Panc1 (cell line): ENCODE measurements around the gene RARS2. TPM values are rescaled to one million over a fixed set of nuclear protein-coding genes. Genes with fewer than 3 reads are reported as not detected.

Source experiments
- ATAC-seq: fragments of 200-7000 bp; cut with Tn5 transposase; 2 replicates; pipeline ENCODE4 v1.9.1; 2020; ENCODE audit warnings: mild to moderate bottlenecking, moderate library complexity
- BruUV-seq: library from RNA; stranded (reverse); fragments of 400-500 nt; replicated peaks from 2 replicates; lab custom pipeline; 2021; lab: Mats Ljungman, UMichigan
- CTCF ChIA-PET: fragments of 300-600 bp; sonication (Branson Sonifier 250); formaldehyde crosslinking; loops from one replicate; lab custom pipeline; 2022; ENCODE audit warnings: antibody characterized with exemption; lab: Charles Lee
- POLR2A ChIA-PET: fragments of 300-600 bp; sonication (Branson Sonifier 250); formaldehyde crosslinking; loops from one replicate; lab custom pipeline; 2022; ENCODE audit warnings: antibody characterized with exemption; lab: Charles Lee
- DNase-seq: peaks from one replicate; pipeline ENCODE4 v3.0.0-alpha.2; 2010; ENCODE audit warnings: low read depth, low spot score
- H3K27ac ChIP-seq: 2 replicates; pipeline ENCODE4 v1.5.1; 2011; ENCODE audit warnings: mild to moderate bottlenecking, low read length, inconsistent platforms
- H3K27me3 ChIP-seq: fragments of 200-500 bp; sonication (Bioruptor generic); 2 replicates; pipeline ENCODE4 v1.6.0; 2014; ENCODE audit warnings: low read length, inconsistent platforms; ENCODE audit not compliant: control insufficient read depth, insufficient read depth
- H3K36me3 ChIP-seq: fragments of 200-500 bp; sonication (Bioruptor generic); 2 replicates; pipeline ENCODE4 v1.5.1; 2014; ENCODE audit warnings: inconsistent platforms, mild to moderate bottlenecking, low read length, moderate library complexity; ENCODE audit not compliant: control insufficient read depth, insufficient read depth
- H3K4me1 ChIP-seq: 2 replicates; pipeline ENCODE4 v1.5.1; 2011; ENCODE audit warnings: inconsistent platforms, mild to moderate bottlenecking, low read length, moderate library complexity; ENCODE audit not compliant: control insufficient read depth, insufficient read depth
- H3K4me3 ChIP-seq, 2 experiments: 2 replicates each; pipeline ENCODE4 v1.5.1; 2011 to 2012; ENCODE audit warnings: low read depth in 2 of 2, low read length in 2 of 2, mild to moderate bottlenecking in 2 of 2, inconsistent platforms in 1 of 2, moderate library complexity in 1 of 2
- H3K9me3 ChIP-seq: fragments of 200-500 bp; sonication (Bioruptor generic); 2 replicates; pipeline ENCODE4 v1.5.1; 2014; ENCODE audit warnings: low read depth, mild to moderate bottlenecking, inconsistent platforms, low read length, moderate library complexity; ENCODE audit not compliant: control insufficient read depth, insufficient read depth
- POLR2AphosphoS5 ChIP-seq: IDR thresholded peaks from 2 replicates; pipeline ENCODE4 v1.6.1; 2012; ENCODE audit warnings: mild to moderate bottlenecking, low read depth, low read length, moderate library complexity
- SIN3A ChIP-seq: IDR thresholded peaks from 2 replicates; pipeline ENCODE4 v1.6.1; 2012; ENCODE audit warnings: low read depth, mild to moderate bottlenecking, low read length, moderate library complexity, borderline replicate concordance; ENCODE audit not compliant: insufficient read depth
- TCF7L2 ChIP-seq: IDR thresholded peaks from 2 replicates; pipeline ENCODE4 v1.6.1; 2011; ENCODE audit warnings: mild to moderate bottlenecking, low read depth, low read length, inconsistent platforms
- in situ Hi-C: cut with HindIII; loops from 2 replicates; pipeline ENCODE4 v1.10.0; 2016; ENCODE audit warnings: low sequenced_read_pairs, low pct_unique_long_range_greater_than_20kb
- intact Hi-C: fragments of 100-400 bp; cut with micrococcal nuclease; formaldehyde crosslinking; loops from one replicate; pipeline ENCODE4 v1.10.0; 2022; ENCODE audit not compliant: unreplicated experiment
- total RNA-seq: library from RNA; stranded (reverse); gene quantifications from one replicate; pipeline ENCODE4 v1.2.1, GENCODE V29; 2021; ENCODE audit not compliant: unreplicated experiment
- TF ChIP-seq, protein P1 (sequence below): fragments of 450-650 bp; IDR thresholded peaks from 2 replicates; pipeline ENCODE4 v1.5.1; 2017; ENCODE audit warnings: mild to moderate bottlenecking
- TF ChIP-seq, protein P2 (sequence below), 2 experiments: IDR thresholded peaks; 2 replicates each; pipeline ENCODE4 v1.6.1; 2011 to 2012; ENCODE audit warnings: low read depth in 2 of 2, control low read depth in 1 of 2, low read length in 1 of 2, mild to moderate bottlenecking in 1 of 2, moderate library complexity in 1 of 2; ENCODE audit not compliant: insufficient read depth in 1 of 2

Gene RARS2
- total RNA-seq, 1 experiment from 2014 or later, result 38.3 TPM

GRCh38 chr6:87628881-87629280, 39.1 kb upstream of the RARS2 start:
- Histone ChIP-seq H3K9me3 (no peaks in the 10 kb centered on the region), H3K4me1 (no peaks in the 10 kb centered on the region), H3K36me3 (no peaks in the 10 kb centered on the region), H3K4me3 (no peak overlapping the region), H3K27ac (no peak overlapping the region), H3K27me3 (no peaks in the 10 kb centered on the region)
- no peak for ATAC-seq
- TF ChIP-seq, protein P1, sequence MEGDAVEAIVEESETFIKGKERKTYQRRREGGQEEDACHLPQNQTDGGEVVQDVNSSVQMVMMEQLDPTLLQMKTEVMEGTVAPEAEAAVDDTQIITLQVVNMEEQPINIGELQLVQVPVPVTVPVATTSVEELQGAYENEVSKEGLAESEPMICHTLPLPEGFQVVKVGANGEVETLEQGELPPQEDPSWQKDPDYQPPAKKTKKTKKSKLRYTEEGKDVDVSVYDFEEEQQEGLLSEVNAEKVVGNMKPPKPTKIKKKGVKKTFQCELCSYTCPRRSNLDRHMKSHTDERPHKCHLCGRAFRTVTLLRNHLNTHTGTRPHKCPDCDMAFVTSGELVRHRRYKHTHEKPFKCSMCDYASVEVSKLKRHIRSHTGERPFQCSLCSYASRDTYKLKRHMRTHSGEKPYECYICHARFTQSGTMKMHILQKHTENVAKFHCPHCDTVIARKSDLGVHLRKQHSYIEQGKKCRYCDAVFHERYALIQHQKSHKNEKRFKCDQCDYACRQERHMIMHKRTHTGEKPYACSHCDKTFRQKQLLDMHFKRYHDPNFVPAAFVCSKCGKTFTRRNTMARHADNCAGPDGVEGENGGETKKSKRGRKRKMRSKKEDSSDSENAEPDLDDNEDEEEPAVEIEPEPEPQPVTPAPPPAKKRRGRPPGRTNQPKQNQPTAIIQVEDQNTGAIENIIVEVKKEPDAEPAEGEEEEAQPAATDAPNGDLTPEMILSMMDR, result no peak
- TF ChIP-seq SIN3A, result no peak
- TF ChIP-seq, protein P2, sequence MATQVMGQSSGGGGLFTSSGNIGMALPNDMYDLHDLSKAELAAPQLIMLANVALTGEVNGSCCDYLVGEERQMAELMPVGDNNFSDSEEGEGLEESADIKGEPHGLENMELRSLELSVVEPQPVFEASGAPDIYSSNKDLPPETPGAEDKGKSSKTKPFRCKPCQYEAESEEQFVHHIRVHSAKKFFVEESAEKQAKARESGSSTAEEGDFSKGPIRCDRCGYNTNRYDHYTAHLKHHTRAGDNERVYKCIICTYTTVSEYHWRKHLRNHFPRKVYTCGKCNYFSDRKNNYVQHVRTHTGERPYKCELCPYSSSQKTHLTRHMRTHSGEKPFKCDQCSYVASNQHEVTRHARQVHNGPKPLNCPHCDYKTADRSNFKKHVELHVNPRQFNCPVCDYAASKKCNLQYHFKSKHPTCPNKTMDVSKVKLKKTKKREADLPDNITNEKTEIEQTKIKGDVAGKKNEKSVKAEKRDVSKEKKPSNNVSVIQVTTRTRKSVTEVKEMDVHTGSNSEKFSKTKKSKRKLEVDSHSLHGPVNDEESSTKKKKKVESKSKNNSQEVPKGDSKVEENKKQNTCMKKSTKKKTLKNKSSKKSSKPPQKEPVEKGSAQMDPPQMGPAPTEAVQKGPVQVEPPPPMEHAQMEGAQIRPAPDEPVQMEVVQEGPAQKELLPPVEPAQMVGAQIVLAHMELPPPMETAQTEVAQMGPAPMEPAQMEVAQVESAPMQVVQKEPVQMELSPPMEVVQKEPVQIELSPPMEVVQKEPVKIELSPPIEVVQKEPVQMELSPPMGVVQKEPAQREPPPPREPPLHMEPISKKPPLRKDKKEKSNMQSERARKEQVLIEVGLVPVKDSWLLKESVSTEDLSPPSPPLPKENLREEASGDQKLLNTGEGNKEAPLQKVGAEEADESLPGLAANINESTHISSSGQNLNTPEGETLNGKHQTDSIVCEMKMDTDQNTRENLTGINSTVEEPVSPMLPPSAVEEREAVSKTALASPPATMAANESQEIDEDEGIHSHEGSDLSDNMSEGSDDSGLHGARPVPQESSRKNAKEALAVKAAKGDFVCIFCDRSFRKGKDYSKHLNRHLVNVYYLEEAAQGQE (IDR thresholded peaks at IDR 0.05; ENCODE audit: insufficient read depth in 1 of 2, low read depth in 2 of 2, low read length in 1 of 2), result no peak
- no peak for TF ChIP-seq TCF7L2
- no peak for TF ChIP-seq POLR2AphosphoS5
- ChIA-PET CTCF (no interaction called here), POLR2A (no interaction called here)
- in situ Hi-C loops, result no loop called here
- no peak for DNase-seq
- BruUV-seq, result no TSS peak
- intact Hi-C loops, result no loop called here

DNA sequence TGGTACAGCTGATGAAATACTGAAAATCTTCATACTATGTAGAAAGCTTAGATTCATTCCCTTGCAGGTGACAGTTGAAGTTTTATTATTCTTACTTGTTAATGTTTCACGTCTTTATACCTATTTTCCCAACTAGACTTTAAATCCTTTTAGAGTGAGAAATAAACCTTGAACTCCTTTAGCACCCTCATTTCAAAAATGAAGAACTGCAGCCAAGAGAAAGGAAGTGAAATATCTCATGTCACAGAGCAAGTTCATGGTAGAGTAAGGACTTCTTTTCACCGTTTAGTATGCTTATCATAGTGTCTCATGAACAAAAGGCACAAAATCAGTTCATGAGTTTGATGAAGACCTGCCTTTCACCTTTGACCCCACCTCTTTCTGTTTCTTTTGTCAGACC, 38.6 kb upstream of the RARS2 start:
- TF ChIP-seq, protein P1, result no peak
- TF ChIP-seq, protein P2 (IDR thresholded peaks at IDR 0.05; ENCODE audit: insufficient read depth in 1 of 2, low read depth in 2 of 2, low read length in 1 of 2), result no peak
- TF ChIP-seq SIN3A (no peak), TCF7L2 (no peak), POLR2AphosphoS5 (no peak)
- no peak overlapping the region for H3K27ac ChIP-seq
- no peak for ATAC-seq
- no peaks in the 10 kb centered on the region for H3K36me3 ChIP-seq
- in situ Hi-C loops (no loop called here), intact Hi-C loops (no loop called here)
- POLR2A ChIA-PET, result no interaction called here
- H3K4me1 ChIP-seq, result no peaks in the 10 kb centered on the region
- no peak for DNase-seq
- BruUV-seq, result TSS peak; percentile 18
- no peak overlapping the region for H3K4me3 ChIP-seq
- no peaks in the 10 kb centered on the region for H3K27me3 ChIP-seq
- no peaks in the 10 kb centered on the region for H3K9me3 ChIP-seq
- CTCF ChIA-PET, result interaction anchor here (0.6 kb wide), 1 partner anchor 125 kb away, joined by 4 read pairs; no protein-coding TSS in a partner anchor
